T1000 (cell line): ENCODE data around the gene TMCO4.
"Not testable (repeated sequence)": the region's sequence is repeated elsewhere in the genome, so short reads cannot be mapped to it uniquely, and the experiment has no call there.

Experiments used
- DNase-seq: peaks from one replicate; lab custom pipeline; 2025; ENCODE audit warnings: mixed read lengths; lab: John Stamatoyannopoulos, UW

TMCO4 gene

GRCh38 chr1:19637606-19638005 is 162.1 kb downstream of the TMCO4 start:
- no peak for DNase-seq

DNA sequence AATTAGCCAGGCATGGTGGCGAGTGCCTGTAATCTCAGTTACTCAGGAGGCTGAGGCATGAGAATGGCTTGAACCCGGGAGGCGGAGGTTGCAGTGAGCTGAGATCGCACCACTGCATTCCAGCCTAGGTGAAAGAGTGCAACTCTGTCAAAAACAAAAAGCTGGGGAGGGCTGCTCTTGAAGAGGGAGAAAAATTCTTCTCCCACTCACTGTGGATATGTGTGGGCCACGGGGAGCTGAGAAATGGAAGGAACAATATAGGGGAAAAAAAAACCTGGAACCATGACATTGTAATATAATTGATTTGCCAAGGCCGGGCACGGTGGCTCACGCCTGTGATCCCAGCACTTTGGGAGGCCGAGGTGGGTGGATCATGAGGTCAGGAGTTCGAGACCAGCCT is 163.0 kb downstream of the TMCO4 start:
- DNase-seq = not testable (repeated sequence)

- DNase-seq = no peak
Observed at GRCh38 chr1:19636065-19636464, 163.7 kb downstream of the TMCO4 start.

- no peak for DNase-seq
Observed at GRCh38 chr1:19635646-19636045, 164.1 kb downstream of the TMCO4 start.

DNA sequence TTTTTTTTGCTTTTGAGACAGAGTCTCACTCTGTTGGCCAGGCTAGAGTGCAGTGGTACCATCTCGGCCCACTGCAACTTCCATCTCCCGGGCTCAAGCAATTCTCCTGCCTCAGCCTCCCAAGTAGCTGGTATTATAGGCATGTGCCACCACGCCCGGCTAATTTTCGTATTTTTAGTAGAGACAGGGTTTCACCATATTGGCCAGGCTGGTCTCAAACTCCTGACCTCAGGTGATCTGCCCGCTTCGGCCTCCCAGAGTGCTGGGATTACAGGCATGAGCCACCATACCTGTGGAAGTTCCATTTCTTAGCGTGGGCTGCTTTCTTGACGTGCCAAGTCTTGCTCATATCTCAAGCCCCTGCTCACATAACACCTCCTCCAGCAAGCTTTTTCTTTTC is 164.7 kb downstream of the TMCO4 start:
- not testable (repeated sequence) for DNase-seq

GRCh38 chr1:19633106-19633505 is 166.6 kb downstream of the TMCO4 start:
- no peak for DNase-seq
